GM12801 (cell line): Measurements from ENCODE around the gene FSTL1.

Source experiments
- TF ChIP-seq, protein P1 (sequence below): IDR thresholded peaks from one replicate; pipeline ENCODE4 v1.5.1; 2011; ENCODE audit warnings: control low read depth; ENCODE audit not compliant: insufficient read length; ENCODE audit errors: extremely low read depth

The FSTL1 gene

DNA sequence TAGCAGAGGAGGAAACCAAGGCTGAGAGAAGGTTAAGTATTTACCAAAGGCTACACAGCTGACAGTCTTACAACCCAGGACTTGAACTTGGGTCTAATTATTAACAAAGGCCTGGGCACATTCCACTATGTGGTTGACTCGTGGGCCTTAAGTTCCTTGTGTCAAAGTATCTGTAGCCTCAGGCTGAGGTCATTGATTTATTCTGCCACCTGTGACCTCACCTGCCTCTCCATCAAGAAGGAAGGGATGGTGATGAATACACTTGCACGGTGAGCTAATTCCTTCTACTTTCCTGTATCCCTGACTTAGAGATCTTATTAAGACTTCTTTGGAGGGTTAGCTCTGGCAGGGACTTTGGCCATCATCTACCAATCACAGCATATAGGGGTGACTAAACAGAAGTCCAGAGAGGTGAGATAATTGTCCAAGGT is 81.7 kb downstream of the FSTL1 start:
- TF ChIP-seq, protein P1, sequence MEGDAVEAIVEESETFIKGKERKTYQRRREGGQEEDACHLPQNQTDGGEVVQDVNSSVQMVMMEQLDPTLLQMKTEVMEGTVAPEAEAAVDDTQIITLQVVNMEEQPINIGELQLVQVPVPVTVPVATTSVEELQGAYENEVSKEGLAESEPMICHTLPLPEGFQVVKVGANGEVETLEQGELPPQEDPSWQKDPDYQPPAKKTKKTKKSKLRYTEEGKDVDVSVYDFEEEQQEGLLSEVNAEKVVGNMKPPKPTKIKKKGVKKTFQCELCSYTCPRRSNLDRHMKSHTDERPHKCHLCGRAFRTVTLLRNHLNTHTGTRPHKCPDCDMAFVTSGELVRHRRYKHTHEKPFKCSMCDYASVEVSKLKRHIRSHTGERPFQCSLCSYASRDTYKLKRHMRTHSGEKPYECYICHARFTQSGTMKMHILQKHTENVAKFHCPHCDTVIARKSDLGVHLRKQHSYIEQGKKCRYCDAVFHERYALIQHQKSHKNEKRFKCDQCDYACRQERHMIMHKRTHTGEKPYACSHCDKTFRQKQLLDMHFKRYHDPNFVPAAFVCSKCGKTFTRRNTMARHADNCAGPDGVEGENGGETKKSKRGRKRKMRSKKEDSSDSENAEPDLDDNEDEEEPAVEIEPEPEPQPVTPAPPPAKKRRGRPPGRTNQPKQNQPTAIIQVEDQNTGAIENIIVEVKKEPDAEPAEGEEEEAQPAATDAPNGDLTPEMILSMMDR, result no peak

DNA sequence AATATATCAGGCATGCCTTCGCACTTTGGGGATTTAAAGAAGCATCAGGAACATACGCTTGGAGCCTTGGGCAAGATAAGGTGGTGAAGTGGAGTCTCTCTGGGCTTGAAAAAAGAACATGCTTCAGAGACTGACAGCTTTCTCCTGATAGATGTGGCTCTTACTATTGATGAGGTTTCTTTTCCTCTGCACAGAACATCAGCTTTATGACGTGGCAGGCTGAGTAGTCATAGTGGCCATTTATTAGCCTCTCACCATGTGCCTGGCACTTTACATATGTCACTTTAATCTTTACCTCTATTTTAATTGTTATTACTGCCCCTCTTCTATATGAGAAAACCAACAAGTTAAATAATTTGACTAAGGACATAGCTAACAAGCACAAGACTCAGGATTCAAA is 82.6 kb downstream of the FSTL1 start:
- TF ChIP-seq, protein P1, result no peak

DNA sequence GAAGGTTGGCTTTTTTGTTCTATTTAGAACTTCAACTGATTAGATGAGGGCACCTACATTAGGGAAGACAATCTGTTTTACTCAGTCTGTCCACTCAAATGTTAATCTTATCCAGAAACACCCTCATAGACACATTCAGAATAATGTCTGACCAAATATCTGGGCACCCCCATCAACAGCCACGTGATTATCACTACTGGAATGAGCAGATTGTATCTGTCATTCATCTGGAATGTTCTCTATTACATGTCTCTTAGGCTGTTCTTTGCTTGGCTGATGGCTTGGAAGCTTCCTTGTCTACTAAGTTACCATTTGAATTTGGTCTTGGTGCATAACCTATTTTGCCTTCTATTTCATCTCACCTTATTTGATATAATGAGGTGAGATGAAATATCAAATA is 86.0 kb downstream of the FSTL1 start:
- TF ChIP-seq, protein P1, result no peak

DNA sequence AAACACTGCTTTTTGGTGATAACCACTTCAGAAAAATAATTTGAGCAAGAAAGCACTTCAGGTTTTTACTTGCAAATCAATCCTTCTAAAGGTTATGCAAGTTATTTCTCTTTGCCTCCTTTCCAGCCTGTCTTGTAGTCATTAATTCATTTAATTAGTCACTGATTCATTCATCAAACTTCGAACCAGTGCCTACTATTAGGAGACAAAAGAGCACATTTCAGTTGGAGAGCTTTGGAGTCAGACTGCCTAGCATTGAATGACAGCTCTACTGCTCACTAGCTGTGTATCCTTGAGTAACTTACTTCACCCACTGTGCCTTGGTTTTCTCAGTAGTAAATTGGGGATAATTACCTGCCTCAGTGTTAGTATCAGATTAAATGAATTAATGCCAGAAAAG is 86.7 kb downstream of the FSTL1 start:
- TF ChIP-seq, protein P1, result no peak

DNA sequence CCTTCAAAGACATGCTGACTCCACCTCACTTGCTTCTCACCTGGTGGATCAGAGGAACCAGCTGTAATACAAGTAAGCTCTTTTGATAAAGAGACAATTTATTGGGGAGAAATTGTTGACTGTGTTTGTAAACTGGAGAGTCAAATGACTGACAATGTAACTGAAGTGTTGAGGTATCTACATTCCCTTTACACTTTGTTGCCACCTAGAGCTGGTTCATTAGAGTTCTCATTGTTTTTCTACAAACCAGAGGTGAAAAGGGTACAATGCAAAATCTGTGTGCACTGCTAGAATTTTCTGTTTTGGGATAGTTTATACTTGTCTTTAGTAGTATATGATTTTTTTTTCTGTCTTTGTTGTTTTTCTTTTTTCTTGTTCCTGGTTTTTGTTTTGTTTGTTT is 93.0 kb downstream of the FSTL1 start:
- TF ChIP-seq, protein P1, result no peak

DNA sequence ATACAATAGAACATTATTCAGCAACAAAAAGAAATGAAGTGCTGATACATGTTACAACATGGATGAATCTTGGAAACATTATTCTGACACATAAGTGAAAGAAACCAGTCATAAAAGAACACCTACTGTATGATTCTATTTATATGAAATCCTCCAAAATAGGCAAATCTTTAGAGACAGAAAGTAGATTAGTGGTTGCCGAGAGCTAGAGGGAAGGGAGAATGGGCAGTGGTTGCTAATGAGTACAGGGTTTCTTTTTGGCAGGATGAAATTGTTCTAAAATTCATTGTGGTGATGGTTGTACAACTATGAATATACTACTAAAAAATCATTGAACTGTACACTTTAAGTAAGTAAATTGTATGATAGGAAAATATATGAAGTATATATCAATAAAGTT is 95.3 kb downstream of the FSTL1 start:
- TF ChIP-seq, protein P1, result no peak

DNA sequence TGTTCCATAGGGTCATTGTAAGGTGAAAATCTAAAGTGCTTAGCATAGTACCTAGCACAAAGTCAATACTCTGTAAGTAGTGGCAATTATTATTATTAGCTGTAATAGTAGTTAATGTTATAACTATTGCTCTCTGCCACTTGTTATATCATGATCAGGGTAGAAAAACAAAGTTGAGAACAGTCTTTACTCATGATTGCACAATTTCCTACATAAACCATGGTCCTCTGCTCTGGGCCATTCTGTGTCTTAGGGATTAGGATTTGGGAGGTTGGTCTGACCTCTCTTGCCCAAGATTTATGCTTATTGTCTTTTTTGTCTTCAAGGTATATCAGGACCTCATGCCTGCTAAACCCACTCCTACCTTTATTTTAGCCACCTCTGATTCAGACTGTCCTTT is 97.3 kb downstream of the FSTL1 start:
- TF ChIP-seq, protein P1, result no peak

DNA sequence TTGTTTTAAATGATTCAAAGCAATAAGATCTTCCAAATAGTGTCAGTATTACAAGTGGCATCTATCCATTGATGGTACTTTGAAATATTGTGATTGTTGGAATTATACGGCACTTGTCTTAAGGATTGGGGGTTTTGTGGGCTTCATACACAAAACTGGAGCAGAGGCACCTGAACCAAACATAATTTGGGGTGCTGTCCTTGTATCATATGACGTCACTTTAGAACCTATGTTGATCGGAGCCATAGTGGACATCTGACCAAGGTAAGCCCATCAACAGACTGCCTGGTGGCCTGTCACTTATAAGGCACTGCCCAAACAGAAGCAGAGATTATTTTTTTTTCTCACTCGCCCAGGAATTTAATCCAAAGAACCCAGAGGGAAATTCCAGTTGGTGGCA is 98.8 kb downstream of the FSTL1 start:
- TF ChIP-seq, protein P1, result no peak
